ENCODE results near the gene RPTOR. TPM values are rescaled to one million over a fixed set of nuclear protein-coding genes. Genes with fewer than 3 reads are reported as not detected.

Gene RPTOR
- total RNA-seq, 2 experiments from 2014 or later: 88.9 to 91.8 TPM

DNA sequence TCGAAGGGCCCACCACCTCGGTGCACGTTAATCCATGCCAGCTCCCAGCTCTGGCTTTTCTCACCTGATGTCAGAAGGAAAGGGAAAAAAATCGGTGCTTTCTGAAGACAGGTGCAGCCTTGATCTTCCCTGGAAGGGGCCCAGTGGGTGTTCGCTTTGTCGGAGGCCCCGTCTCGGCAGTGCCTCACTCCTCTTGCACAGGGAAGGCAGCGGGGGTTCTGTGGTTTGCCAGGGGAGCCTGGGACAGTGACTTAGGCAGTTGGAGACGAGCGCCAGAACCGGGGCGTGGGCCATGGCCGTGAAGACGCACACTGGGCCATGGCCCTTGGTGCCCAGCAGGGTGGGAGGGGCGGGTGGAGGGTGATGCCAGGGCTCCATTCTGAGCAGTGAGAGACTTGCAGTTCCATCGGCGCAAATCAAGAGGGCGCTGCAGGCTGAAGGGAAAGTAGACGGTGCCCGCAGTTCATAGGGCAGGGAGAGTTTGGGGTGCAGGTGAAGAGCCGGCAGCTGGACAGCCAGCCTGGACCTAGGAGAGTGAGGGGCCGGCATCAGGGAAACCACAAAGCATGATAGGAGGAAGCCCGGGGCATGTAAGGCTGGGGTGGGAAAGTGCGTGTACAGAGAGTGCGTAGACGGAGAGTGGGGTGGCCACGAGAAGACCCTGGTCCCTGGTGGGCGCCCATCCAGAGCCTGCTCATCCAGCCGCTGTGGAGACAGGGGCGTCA lies 345.7 kb downstream of the RPTOR start:
- H3K9me3 Mint-ChIP-seq: no peaks in the 10 kb centered on the region
- CTCF ChIA-PET: interaction anchor here (1.4 to 1.6 kb wide), 3 partner anchors 13 to 43 kb away, joined by 3 to 7 read pairs (median 5); no protein-coding TSS in a partner anchor
- no peaks in the 10 kb centered on the region for H3K27me3 Mint-ChIP-seq
- H3K4me1 Mint-ChIP-seq: peaks cover 80% of the 10 kb centered on the region
- peak overlapping the region; percentile 94 for H3K4me3 Mint-ChIP-seq
- H3K36me3 Mint-ChIP-seq (ENCODE audit: low read depth): peaks cover 87% of the 10 kb centered on the region
- H3K27ac Mint-ChIP-seq: peak overlapping the region; percentile 100
- POLR2A ChIA-PET: interaction anchor here (0.6 to 8.6 kb wide), 23 partner anchors 10 to 1994 kb away, joined by 3 to 135 read pairs (median 7); partner anchors contain the start of gene RPTOR
- peak; percentile 52 for DNase-seq

DNA sequence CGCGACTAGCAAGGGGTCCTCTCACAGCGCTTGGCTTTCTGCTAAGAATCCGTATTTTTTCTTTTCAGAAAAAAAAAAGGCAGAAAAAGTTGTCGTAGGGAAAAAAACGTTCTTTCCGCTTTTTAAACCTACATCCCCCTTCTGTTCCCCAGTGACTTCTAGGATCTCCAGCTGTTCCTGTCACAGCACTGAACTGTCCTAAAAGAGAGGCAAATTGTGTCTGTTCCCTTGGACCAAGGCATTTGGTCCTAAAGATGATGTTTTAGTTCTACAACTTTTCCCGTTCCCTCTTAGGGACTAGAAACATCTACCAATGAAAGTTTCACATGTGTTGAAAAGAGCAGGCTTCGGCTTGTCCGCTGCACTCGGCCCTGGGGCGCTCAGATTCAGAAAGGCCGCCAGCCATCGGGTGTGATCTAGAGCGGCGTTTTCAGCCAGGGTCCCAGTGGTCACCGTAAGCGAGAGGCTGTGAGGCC lies 346.3 kb downstream of the RPTOR start:
- peaks cover 87% of the 10 kb centered on the region for H3K36me3 Mint-ChIP-seq (ENCODE audit: low read depth)
- peaks cover 82% of the 10 kb centered on the region for H3K4me1 Mint-ChIP-seq
- H3K9me3 Mint-ChIP-seq: no peaks in the 10 kb centered on the region
- H3K27me3 Mint-ChIP-seq: no peaks in the 10 kb centered on the region
- CTCF ChIA-PET: interaction anchor here (1.2 to 1.4 kb wide), 2 partner anchors 13 to 43 kb away, joined by 3 read pairs; no protein-coding TSS in a partner anchor
- peak overlapping the region; percentile 94 for H3K4me3 Mint-ChIP-seq
- POLR2A ChIA-PET: interaction anchor here (0.6 to 8.6 kb wide), 26 partner anchors 9 to 1993 kb away, joined by 3 to 135 read pairs (median 12); partner anchors contain the start of gene RPTOR
- peak overlapping the region; percentile 100 for H3K27ac Mint-ChIP-seq
- no peak for DNase-seq

DNA sequence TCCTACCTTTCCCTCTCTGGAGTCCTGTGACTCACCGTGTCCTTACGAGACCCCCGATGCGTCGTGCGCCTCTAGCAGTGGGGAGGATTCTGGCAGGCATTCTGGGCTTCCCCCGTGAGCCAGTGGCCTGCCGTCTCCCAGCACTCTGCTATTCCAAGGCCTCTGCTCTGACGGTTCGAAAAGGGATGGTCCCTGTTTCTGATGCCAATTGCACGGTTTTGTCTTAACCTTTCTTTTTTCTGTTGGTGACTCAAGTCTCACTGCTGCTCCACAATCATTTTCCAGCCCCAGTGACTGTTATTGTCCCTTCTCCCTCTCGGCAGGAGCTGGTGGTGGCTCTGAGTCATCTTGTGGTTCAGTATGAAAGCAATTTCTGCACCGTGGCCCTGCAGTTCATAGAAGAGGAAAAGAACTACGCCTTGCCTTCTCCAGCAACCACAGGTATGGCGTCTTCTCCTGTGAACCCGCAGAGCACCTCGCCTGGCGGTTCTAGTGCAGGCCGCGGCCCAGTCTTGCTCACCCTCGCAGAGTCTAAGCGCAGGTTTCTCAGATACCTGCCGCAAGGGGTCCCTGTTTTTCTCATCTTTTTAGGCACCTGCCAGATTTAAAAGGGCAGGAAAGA lies 346.9 kb downstream of the RPTOR start:
- peak; percentile 89 for DNase-seq
- Mint-ChIP-seq H3K27ac (peak overlapping the region; percentile 100), H3K4me3 (peak overlapping the region; percentile 94), H3K36me3 (ENCODE audit: low read depth) (peaks cover 85% of the 10 kb centered on the region), H3K9me3 (no peaks in the 10 kb centered on the region), H3K4me1 (peaks cover 82% of the 10 kb centered on the region), H3K27me3 (no peaks in the 10 kb centered on the region)
- POLR2A ChIA-PET: interaction anchor here (0.6 to 8.6 kb wide), 43 partner anchors 10 to 1993 kb away, joined by 3 to 135 read pairs (median 6); partner anchors contain the start of gene RPTOR
- CTCF ChIA-PET: interaction anchor here (0.7 to 2.0 kb wide), 8 partner anchors 9 to 317 kb away, joined by 3 to 14 read pairs (median 3); no protein-coding TSS in a partner anchor

DNA sequence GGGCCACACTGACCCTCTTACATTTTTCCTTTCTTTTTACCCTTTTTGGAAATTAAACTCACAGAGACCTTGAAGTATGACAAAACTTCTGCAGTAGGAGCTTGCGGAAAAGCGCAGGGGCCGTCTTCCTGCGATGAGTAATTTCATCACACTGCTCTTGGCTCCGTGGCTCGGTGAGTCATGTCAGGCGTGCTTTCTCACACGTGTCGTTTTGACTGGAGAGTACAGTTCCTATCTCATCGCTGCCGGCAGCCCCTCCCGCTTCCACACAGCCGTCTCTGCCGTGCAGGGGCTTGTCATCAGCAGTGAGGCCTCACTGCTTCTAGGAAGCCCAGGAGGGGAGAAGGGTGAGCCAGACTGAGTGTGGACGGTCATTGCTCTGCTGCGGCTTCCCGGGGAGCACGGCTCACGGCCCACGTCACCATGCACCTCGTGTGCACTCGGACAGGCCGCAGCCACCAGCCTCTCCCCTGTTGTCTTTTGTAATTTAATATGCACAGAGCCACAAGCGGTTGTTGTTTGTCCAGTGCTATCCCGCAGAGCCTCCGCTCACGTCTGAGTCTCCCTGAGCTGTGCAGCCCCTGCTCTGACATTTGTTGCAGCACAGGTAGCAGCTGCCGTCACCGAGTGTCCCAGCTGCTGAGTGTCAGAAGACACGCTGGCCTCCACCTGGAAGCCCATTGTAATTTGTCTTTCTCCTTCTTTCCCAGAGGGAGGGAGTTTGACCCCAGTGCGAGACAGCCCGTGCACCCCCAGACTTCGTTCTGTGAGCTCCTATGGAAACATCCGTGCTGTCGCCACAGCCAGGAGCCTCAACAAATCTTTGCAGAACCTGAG lies 347.6 kb downstream of the RPTOR start:
- H3K9me3 Mint-ChIP-seq: no peaks in the 10 kb centered on the region
- ChIA-PET CTCF (interaction anchor here (0.7 to 2.0 kb wide), 9 partner anchors 9 to 317 kb away, joined by 3 to 14 read pairs (median 3); no protein-coding TSS in a partner anchor), POLR2A (interaction anchor here (0.6 to 8.6 kb wide), 49 partner anchors 9 to 466 kb away, joined by 3 to 135 read pairs (median 5); partner anchors contain the start of genes NPTX1 and RPTOR)
- DNase-seq: peak; percentile 95
- H3K4me3 Mint-ChIP-seq: peak overlapping the region; percentile 94
- H3K27me3 Mint-ChIP-seq: no peaks in the 10 kb centered on the region
- peak overlapping the region; percentile 100 for H3K27ac Mint-ChIP-seq
- H3K4me1 Mint-ChIP-seq: peaks cover 85% of the 10 kb centered on the region
- H3K36me3 Mint-ChIP-seq (ENCODE audit: low read depth): peaks cover 88% of the 10 kb centered on the region

DNA sequence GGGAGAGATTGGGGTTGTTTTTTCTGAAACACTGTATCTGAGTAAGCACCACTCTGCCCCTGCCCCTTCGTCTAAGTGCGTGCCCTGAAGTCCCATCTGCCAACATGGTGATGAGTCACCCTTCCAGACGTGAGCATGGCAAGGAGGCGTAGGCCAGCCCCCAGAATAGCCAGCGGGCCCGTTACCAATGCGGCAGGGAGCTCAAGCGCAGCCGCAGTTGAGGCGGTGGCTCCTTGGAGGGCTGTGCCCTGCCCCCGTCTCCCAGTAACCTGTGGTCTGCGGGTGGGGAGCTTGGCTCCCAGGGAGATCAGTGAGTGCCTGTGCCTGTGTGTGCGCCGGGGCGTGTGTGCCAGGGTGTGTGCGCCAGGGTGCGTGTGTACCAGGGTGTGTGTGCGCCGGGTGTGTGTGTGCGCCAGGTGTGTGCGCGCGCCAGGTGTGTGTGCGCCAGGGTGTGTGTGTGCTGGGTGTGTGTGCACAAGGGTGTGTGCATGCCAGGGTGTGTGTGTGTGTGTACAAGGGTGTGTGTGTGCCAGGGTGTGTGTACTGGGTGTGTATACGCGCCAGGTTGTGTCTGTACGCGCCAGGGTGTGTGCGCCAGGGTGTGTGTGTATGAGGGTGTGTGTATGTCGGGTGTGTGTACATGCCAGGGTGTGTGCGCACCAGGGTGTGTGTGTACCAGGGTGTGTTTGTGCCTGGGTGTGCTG lies 348.4 kb downstream of the RPTOR start:
- peak; percentile 76 for DNase-seq
- H3K27ac Mint-ChIP-seq: peak overlapping the region; percentile 100

DNA sequence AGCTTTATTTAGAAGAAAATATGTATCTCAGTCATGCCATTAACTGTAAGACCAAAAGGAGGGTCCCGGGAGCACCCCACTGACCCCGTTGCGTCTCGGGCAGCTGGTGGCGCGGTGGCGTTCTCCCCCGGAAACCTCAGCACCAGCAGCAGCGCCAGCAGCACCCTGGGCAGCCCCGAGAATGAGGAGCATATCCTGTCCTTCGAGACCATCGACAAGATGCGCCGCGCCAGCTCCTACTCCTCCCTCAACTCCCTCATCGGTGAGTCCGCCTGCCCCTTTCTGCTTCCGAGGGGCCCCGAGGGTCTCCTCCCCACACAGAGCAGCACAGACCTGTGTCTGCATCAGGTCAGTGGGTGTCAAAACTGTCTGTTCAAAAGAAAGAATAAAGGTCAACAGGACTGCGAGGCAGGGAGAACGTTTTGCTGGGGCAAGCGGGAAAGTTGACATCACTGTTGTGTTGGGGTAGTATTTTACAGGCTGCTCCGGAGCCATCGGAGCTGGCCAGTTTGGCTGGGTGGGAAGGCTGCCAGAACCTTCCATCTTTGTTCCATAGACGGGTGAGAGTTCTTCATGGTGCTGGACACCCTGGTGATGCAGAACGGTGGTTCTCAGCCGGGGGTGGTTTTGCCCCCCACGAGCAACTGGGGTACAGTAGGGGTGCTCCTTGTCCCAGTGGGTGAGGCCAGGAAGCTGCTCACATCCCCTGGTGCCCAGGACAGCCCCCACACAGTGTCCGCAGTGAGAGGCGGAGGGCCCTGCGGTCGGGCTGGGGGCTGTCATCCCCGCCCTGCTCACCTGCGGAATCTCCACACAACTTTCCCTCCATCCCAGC lies 349.2 kb downstream of the RPTOR start:
- H3K36me3 Mint-ChIP-seq (ENCODE audit: low read depth): peaks cover 91% of the 10 kb centered on the region

More for the DNA sequence above, 348.4 kb downstream of the RPTOR start:
- H3K27me3 Mint-ChIP-seq: no peaks in the 10 kb centered on the region
- H3K4me3 Mint-ChIP-seq: peak overlapping the region; percentile 94
- ChIA-PET CTCF (interaction anchor here (0.6 to 2.0 kb wide), 6 partner anchors 8 to 60 kb away, joined by 3 to 14 read pairs (median 4); no protein-coding TSS in a partner anchor), POLR2A (interaction anchor here (1.0 to 8.6 kb wide), 31 partner anchors 8 to 438 kb away, joined by 3 to 135 read pairs (median 7); partner anchors contain the start of genes NPTX1 and RPTOR)
- peaks cover 93% of the 10 kb centered on the region for H3K4me1 Mint-ChIP-seq
- H3K9me3 Mint-ChIP-seq: no peaks in the 10 kb centered on the region
- H3K36me3 Mint-ChIP-seq (ENCODE audit: low read depth): peaks cover 93% of the 10 kb centered on the region

DNA sequence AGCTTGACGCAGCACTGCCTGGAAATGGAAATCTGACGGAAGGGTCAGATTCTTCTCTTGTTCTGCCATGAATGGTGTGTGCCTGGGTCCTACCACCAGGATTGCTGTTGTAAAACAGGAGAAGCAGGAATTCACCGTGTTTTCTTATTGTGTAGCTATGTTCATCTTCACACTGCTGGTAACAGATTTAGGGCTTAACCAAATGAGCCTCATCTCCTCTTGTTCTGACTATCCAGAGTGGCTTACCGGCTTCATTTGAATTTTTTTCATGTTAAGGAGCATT lies 349.7 kb downstream of the RPTOR start:
- Mint-ChIP-seq H3K9me3 (no peaks in the 10 kb centered on the region), H3K27me3 (no peaks in the 10 kb centered on the region), H3K36me3 (ENCODE audit: low read depth) (peaks cover 88% of the 10 kb centered on the region), H3K4me1 (peaks cover 90% of the 10 kb centered on the region), H3K4me3 (peak overlapping the region; percentile 94), H3K27ac (peak overlapping the region; percentile 74)
- POLR2A ChIA-PET: interaction anchor here (1.0 to 8.6 kb wide), 6 partner anchors 17 to 113 kb away, joined by 3 to 135 read pairs (median 28); no protein-coding TSS in a partner anchor
- no peak for DNase-seq
- CTCF ChIA-PET: interaction anchor here (0.7 to 1.6 kb wide), 3 partner anchors 29 to 467 kb away, joined by 3 to 5 read pairs (median 3); no protein-coding TSS in a partner anchor

More for the DNA sequence above, 349.2 kb downstream of the RPTOR start:
- POLR2A ChIA-PET: interaction anchor here (1.0 to 8.6 kb wide), 14 partner anchors 16 to 439 kb away, joined by 3 to 135 read pairs (median 16); partner anchors contain the start of gene NPTX1
- Mint-ChIP-seq H3K4me1 (peaks cover 92% of the 10 kb centered on the region), H3K9me3 (no peaks in the 10 kb centered on the region), H3K4me3 (peak overlapping the region; percentile 94), H3K27ac (peak overlapping the region; percentile 100), H3K27me3 (no peaks in the 10 kb centered on the region)
- CTCF ChIA-PET: interaction anchor here (0.6 to 1.3 kb wide), 5 partner anchors 12 to 467 kb away, joined by 3 to 5 read pairs (median 3); no protein-coding TSS in a partner anchor
- DNase-seq: no peak

DNA sequence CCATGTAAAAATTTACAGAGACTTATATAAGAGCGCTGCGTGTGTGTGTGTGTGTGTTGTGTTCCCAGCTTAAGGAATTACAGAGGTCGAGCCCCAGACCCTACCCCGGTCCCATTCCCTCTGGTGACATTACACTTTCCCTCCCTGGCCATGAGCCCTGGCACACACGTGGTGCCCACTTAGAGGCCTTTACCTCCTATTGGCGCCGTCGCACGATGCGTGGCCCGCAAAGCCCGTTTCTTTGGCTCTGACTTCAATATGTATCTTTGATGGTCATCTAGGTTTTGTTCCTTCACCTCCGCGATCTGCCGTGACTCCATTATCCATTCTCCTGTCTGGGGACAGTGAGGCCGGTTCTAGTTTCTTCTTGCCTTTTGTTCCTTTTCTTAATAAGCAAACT lies 350.1 kb downstream of the RPTOR start:
- Mint-ChIP-seq H3K27me3 (no peaks in the 10 kb centered on the region), H3K4me1 (peaks cover 91% of the 10 kb centered on the region), H3K27ac (peak overlapping the region; percentile 74), H3K9me3 (no peaks in the 10 kb centered on the region), H3K36me3 (ENCODE audit: low read depth) (peaks cover 89% of the 10 kb centered on the region), H3K4me3 (peak overlapping the region; percentile 94)
- ChIA-PET POLR2A (interaction anchor here (1.2 to 8.6 kb wide), 8 partner anchors 17 to 440 kb away, joined by 3 to 135 read pairs (median 12); no protein-coding TSS in a partner anchor), CTCF (interaction anchor here (0.7 to 1.6 kb wide), 3 partner anchors 30 to 468 kb away, joined by 3 to 5 read pairs (median 3); no protein-coding TSS in a partner anchor)
- no peak for DNase-seq

DNA sequence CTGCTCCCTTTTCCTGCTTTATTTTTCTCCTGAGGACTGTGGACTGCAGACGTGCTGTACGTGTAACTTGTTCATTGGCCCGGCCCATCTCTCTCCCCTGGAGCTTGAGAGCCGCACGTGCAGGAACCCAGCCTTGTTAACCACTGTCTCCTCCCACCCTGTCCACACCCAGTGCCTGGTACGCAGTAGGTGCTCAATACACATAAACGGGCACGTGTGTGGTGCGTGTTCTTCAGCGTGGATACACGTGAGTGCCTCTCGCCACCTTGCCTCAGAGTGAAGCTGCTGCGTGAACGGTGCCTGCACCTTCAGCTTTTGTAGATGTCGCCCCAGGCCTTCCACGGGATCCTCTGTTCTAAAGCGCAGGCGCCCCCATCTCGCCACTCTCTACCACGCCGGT lies 350.7 kb downstream of the RPTOR start:
- DNase-seq: peak; percentile 33
- ChIA-PET POLR2A (interaction anchor here (0.7 to 8.6 kb wide), 8 partner anchors 18 to 469 kb away, joined by 3 to 135 read pairs (median 3); no protein-coding TSS in a partner anchor), CTCF (interaction anchor here (0.8 to 1.6 kb wide), 2 partner anchors 30 to 440 kb away, joined by 3 read pairs; no protein-coding TSS in a partner anchor)
- peaks cover 92% of the 10 kb centered on the region for H3K4me1 Mint-ChIP-seq
- peak overlapping the region; percentile 94 for H3K4me3 Mint-ChIP-seq
- H3K27me3 Mint-ChIP-seq: no peaks in the 10 kb centered on the region
- no peaks in the 10 kb centered on the region for H3K9me3 Mint-ChIP-seq
- peak overlapping the region; percentile 80 for H3K27ac Mint-ChIP-seq
- H3K36me3 Mint-ChIP-seq (ENCODE audit: low read depth): peaks cover 83% of the 10 kb centered on the region

DNA sequence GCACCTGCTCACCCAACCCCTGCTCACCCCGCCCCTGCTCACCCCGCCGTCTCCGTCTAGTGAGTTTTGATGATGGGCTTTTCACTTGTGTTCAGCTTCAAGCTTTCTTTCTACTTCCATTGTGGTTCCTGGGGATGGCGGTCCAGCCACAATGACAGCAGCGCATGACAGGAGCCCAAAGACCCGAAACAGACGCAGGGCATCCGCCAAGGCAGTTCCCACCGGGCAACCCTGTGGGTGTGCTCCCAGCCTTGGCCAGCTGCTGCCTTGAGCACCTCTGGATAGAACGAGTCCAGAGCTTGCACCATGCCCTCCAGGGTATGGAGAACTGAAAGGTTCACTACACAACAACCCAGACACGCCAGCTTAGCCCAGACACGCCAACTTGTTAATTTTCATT lies 354.1 kb downstream of the RPTOR start:
- peaks cover 76% of the 10 kb centered on the region for H3K36me3 Mint-ChIP-seq (ENCODE audit: low read depth)
- ChIA-PET CTCF (interaction anchor here (0.6 to 3.3 kb wide), 41 partner anchors 9 to 471 kb away, joined by 3 to 29 read pairs (median 4); no protein-coding TSS in a partner anchor), POLR2A (interaction anchor here (0.9 to 3.6 kb wide), 13 partner anchors 9 to 443 kb away, joined by 3 to 21 read pairs (median 5); no protein-coding TSS in a partner anchor)
- H3K27me3 Mint-ChIP-seq: no peaks in the 10 kb centered on the region
- peaks cover 80% of the 10 kb centered on the region for H3K4me1 Mint-ChIP-seq
- no peak for DNase-seq
- no peaks in the 10 kb centered on the region for H3K9me3 Mint-ChIP-seq
- H3K27ac Mint-ChIP-seq: peak overlapping the region; percentile 21
- H3K4me3 Mint-ChIP-seq: no peak overlapping the region

All from activated CD4-positive, alpha-beta memory T cell treated with anti-CD3 and anti-CD28 coated beads, Interleukin-2, amount 10 ng/mL, durations not matched to agents 7 days and 5 days (primary cell).